HepG2 (cell line): ENCODE results near the gene TIMM10. TPM values are rescaled to one million over a fixed set of nuclear protein-coding genes. Genes with fewer than 3 reads are reported as not detected.

ENCODE experiments used
- AKAP8 ChIP-seq: sonication (generic); formaldehyde crosslinking; IDR thresholded peaks from 2 replicates; pipeline ENCODE4 v1.5.1; 2020; ENCODE audit warnings: mild to moderate bottlenecking, missing genetic modification reagents
- DR1 ChIP-seq: sonication (generic); formaldehyde crosslinking; IDR thresholded peaks from 2 replicates; pipeline ENCODE4 v1.8.0; 2021; ENCODE audit warnings: mild to moderate bottlenecking, missing genetic modification reagents, inconsistent platforms
- HMG20B ChIP-seq: conservative IDR thresholded peaks from 2 replicates; pipeline ENCODE4 v1.6.1; 2016; ENCODE audit warnings: missing genetic modification reagents, missing compliant biosample characterization
- HNF1B ChIP-seq: sonication (generic); formaldehyde crosslinking; IDR thresholded peaks from 2 replicates; pipeline ENCODE4 v1.5.1; 2020; ENCODE audit warnings: mild to moderate bottlenecking, moderate library complexity, missing genetic modification reagents
- KLF9 ChIP-seq: IDR thresholded peaks from 2 replicates; pipeline ENCODE4 v1.6.1; 2016; ENCODE audit warnings: low read depth
- MIXL1 ChIP-seq: IDR thresholded peaks from 2 replicates; pipeline ENCODE4 v1.6.1; 2016
- PPARG ChIP-seq: conservative IDR thresholded peaks from 2 replicates; pipeline ENCODE4 v1.6.1; 2016; ENCODE audit warnings: missing biosample characterization, missing genetic modification reagents
- REL ChIP-seq: sonication (generic); formaldehyde crosslinking; conservative IDR thresholded peaks from 2 replicates; pipeline ENCODE4 v1.8.0; 2022; ENCODE audit warnings: mild to moderate bottlenecking, missing genetic modification reagents, moderate library complexity
- SNAI1 ChIP-seq: sonication (generic); formaldehyde crosslinking; IDR thresholded peaks from 2 replicates; pipeline ENCODE4 v1.5.0; 2020; ENCODE audit warnings: mild to moderate bottlenecking, missing genetic modification reagents, borderline replicate concordance
- SP2 ChIP-seq: sonication (generic); formaldehyde crosslinking; IDR thresholded peaks from 2 replicates; pipeline ENCODE4 v1.5.1; 2020; ENCODE audit warnings: mild to moderate bottlenecking, missing genetic modification reagents
- ZHX1 ChIP-seq: sonication (generic); formaldehyde crosslinking; IDR thresholded peaks from 2 replicates; pipeline ENCODE4 v1.8.1; 2022; ENCODE audit warnings: low read depth, mild to moderate bottlenecking, missing genetic modification reagents
- ZKSCAN8 ChIP-seq: IDR thresholded peaks from 2 replicates; pipeline ENCODE4 v1.6.1; 2016; ENCODE audit warnings: borderline replicate concordance, missing genetic modification reagents, missing compliant biosample characterization
- ZNF674 ChIP-seq: sonication (generic); formaldehyde crosslinking; IDR thresholded peaks from 2 replicates; pipeline ENCODE4 v1.5.0; 2020; ENCODE audit warnings: low read depth, mild to moderate bottlenecking, missing genetic modification reagents
- ZNF83 ChIP-seq: sonication (generic); formaldehyde crosslinking; IDR thresholded peaks from 2 replicates; pipeline ENCODE4 v1.4.0; 2020; ENCODE audit warnings: missing genetic modification reagents, mild to moderate bottlenecking, borderline replicate concordance
- polyA plus RNA-seq, 8 experiments: library from polyadenylated mRNA; depleted of rRNA in 3 of 8; stranded (reverse) in 7 of 8; unstranded in 1 of 8; fragments of >200 nt; fragmentation: Illumina TruSeq in 4 of 8; extraction: Trizol in 4 of 8; gene quantifications; 2 replicates each; pipeline versions ENCODE4 v1.2.1 to v1.2.3, GENCODE V29; 2011 to 2016; ENCODE audit warnings: low read depth in 4 of 8, missing spikeins in 1 of 8, mixed read lengths in 1 of 8; ENCODE audit not compliant: insufficient read depth in 1 of 8
- total RNA-seq, 5 experiments: library from RNA; depleted of rRNA; stranded (reverse); fragments of >200 nt; fragmentation: Illumina TruSeq; extraction: Trizol; gene quantifications; 2 replicates each; pipeline ENCODE4 v1.2.3, GENCODE V29; 2016; ENCODE audit warnings: low read depth in 1 of 5
- TF ChIP-seq, protein P1 (sequence below): sonication (generic); formaldehyde crosslinking; IDR thresholded peaks from 2 replicates; pipeline ENCODE4 v1.4.0; 2020; ENCODE audit warnings: missing genetic modification reagents
- TF ChIP-seq, protein P2 (sequence below): sonication (generic); formaldehyde crosslinking; IDR thresholded peaks from 2 replicates; pipeline ENCODE4 v1.4.0; 2020; ENCODE audit warnings: missing genetic modification reagents

The TIMM10 gene
- total and polyA plus RNA-seq, 2 of the 13 experiments (the other 11 are each of a cell fraction or from before 2014, with no cell fraction given) = 67.8 to 82.2 TPM

DNA sequence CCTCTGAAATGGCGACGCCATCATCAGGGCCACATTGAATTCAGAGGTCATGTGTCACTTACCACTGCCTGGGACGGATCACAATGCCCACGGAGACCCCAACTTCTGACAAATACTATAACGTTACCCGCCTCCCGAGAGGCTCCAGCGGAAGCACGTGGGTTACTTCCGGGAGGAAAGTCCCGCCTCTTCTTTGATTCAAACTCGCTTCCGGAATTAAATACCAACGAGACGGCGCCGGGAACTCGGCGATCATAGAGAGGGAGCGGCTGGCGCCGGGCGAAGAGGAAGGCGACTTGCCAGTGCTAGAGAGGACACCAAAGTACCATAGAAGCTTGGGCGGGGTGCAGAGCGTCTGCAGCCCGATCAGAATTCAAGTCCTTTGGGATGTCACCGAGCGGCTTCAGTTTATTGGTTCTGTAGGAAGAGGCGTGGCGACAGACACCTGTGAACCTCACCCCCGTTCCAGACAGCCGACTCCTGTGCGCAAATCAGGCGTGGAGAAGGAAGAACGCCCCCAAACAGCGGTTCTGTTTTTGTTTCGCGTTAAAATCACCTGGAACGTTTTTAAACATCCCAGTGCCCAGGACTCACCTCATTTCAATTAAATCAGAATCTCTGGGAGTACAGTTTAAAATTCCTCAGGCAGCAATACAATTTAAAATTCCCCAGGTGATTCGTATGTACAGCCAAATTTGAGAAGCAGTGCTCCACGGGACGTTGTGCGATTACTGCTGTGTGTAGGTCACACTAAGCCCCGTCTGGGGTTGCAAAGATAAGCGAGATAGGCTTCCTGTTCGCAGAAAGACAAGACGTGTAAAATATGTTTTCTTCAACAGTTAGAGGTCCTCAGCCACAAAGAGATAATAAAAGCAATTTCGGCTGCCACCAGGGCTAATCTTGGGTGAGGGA lies at the start of gene TIMM10 (continued):
- peak; percentile 69 for TF ChIP-seq MIXL1
- 0 out of 2 replicates have a peak, but pooled peaks have one; percentile 55 for TF ChIP-seq HMG20B (CRISPR knock-in tag)
- TF ChIP-seq, protein P1, sequence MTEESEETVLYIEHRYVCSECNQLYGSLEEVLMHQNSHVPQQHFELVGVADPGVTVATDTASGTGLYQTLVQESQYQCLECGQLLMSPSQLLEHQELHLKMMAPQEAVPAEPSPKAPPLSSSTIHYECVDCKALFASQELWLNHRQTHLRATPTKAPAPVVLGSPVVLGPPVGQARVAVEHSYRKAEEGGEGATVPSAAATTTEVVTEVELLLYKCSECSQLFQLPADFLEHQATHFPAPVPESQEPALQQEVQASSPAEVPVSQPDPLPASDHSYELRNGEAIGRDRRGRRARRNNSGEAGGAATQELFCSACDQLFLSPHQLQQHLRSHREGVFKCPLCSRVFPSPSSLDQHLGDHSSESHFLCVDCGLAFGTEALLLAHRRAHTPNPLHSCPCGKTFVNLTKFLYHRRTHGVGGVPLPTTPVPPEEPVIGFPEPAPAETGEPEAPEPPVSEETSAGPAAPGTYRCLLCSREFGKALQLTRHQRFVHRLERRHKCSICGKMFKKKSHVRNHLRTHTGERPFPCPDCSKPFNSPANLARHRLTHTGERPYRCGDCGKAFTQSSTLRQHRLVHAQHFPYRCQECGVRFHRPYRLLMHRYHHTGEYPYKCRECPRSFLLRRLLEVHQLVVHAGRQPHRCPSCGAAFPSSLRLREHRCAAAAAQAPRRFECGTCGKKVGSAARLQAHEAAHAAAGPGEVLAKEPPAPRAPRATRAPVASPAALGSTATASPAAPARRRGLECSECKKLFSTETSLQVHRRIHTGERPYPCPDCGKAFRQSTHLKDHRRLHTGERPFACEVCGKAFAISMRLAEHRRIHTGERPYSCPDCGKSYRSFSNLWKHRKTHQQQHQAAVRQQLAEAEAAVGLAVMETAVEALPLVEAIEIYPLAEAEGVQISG = peak; percentile 99
- TF ChIP-seq ZNF674 = no peak
- no peak for TF ChIP-seq AKAP8 (CRISPR knock-in tag)
- no peak; the same call in 1 of the 2 replicates for TF ChIP-seq ZHX1 (CRISPR knock-in tag)
- TF ChIP-seq ZNF83 (CRISPR knock-in tag) = no peak
- peak; percentile 71; the same call in 1 of the 2 replicates for TF ChIP-seq ZKSCAN8 (CRISPR knock-in tag)
- peak; percentile 65; the same call in 1 of the 2 replicates for TF ChIP-seq HNF1B (CRISPR knock-in tag)
- TF ChIP-seq SP2 (CRISPR knock-in tag) = peak; percentile 88
- peak; percentile 56; the same call in 1 of the 2 replicates for TF ChIP-seq PPARG (CRISPR knock-in tag)
- peak; percentile 89; the same call in 1 of the 2 replicates for TF ChIP-seq KLF9 (CRISPR knock-in tag)
- TF ChIP-seq REL (CRISPR knock-in tag) = 0 out of 2 replicates have a peak, but pooled peaks have one; percentile 55
- TF ChIP-seq SNAI1 (CRISPR knock-in tag) = no peak
- TF ChIP-seq, protein P2, sequence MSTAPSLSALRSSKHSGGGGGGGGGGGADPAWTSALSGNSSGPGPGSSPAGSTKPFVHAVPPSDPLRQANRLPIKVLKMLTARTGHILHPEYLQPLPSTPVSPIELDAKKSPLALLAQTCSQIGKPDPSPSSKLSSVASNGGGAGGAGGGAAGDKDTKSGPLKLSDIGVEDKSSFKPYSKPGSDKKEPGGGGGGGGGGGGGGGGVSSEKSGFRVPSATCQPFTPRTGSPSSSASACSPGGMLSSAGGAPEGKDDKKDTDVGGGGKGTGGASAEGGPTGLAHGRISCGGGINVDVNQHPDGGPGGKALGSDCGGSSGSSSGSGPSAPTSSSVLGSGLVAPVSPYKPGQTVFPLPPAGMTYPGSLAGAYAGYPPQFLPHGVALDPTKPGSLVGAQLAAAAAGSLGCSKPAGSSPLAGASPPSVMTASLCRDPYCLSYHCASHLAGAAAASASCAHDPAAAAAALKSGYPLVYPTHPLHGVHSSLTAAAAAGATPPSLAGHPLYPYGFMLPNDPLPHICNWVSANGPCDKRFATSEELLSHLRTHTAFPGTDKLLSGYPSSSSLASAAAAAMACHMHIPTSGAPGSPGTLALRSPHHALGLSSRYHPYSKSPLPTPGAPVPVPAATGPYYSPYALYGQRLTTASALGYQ (CRISPR knock-in tag) = peak; percentile 88
- TF ChIP-seq DR1 (CRISPR knock-in tag) = peak; percentile 55; the same call in 1 of the 2 replicates
